K562 (cell line): ENCODE data around the gene PGAP2. TPM values are rescaled to one million over a fixed set of nuclear protein-coding genes. Genes with fewer than 3 reads are reported as not detected.
A peak's percentile ranks its signal among the peaks of the same experiment; 100 is the strongest.

Experiments used
- BRF1 ChIP-seq: IDR thresholded peaks from 3 replicates; pipeline ENCODE4 v1.6.1; 2011; ENCODE audit warnings: borderline replicate concordance, mild to moderate bottlenecking; ENCODE audit not compliant: insufficient read length; ENCODE audit errors: extremely low read depth
- GMEB1 ChIP-seq: fragments of 250-450 bp; sonication (Bioruptor Pico); IDR thresholded peaks from 2 replicates; pipeline ENCODE4 v1.4.0; 2020; ENCODE audit warnings: mild to moderate bottlenecking
- GTF3C2 ChIP-seq: IDR thresholded peaks from 3 replicates; pipeline ENCODE4 v1.6.1; 2011; ENCODE audit warnings: borderline replicate concordance, mild to moderate bottlenecking, moderate library complexity; ENCODE audit not compliant: insufficient read length; ENCODE audit errors: extremely low read depth
- TBP ChIP-seq: optimal IDR thresholded peaks from 2 replicates; pipeline ENCODE3; 2011; ENCODE audit warnings: low read depth, low read length, improper control_type of control experiment
- TCF7 ChIP-seq: sonication (generic); IDR thresholded peaks from 2 replicates; pipeline ENCODE4 v1.6.1; 2016; ENCODE audit warnings: antibody characterized with exemption, borderline replicate concordance
- ZBTB34 ChIP-seq: fragments of 250-450 bp; sonication (Bioruptor Pico); IDR thresholded peaks from 2 replicates; pipeline ENCODE4 v1.8.0; 2021; ENCODE audit warnings: mild to moderate bottlenecking, moderate library complexity
- polyA plus RNA-seq, 8 experiments: library from polyadenylated mRNA; depleted of rRNA in 4 of 8; stranded (reverse) in 5 of 8; unstranded in 3 of 8; fragments of >200 nt; fragmentation: Nextera tagmentation in 2 of 8; fragmentation: Illumina TruSeq in 1 of 8; extraction: Ambion mirVana in 2 of 8; extraction: Trizol in 1 of 8; gene quantifications; 2 replicates each; pipeline versions ENCODE4 v1.2.1 to v1.2.3, GENCODE V29; 2011 to 2014; ENCODE audit warnings: inconsistent platforms in 1 of 8, missing spikeins in 1 of 8
- total RNA-seq, 7 experiments: library from RNA; depleted of rRNA in 6 of 7; stranded (reverse); fragments of >200 nt in 6 of 7; fragmentation: Illumina TruSeq in 2 of 7; extraction: Trizol in 2 of 7; gene quantifications; 2 replicates each; pipeline versions ENCODE4 v1.2.1 to v1.2.3, GENCODE V29; 2011 to 2021; ENCODE audit warnings: low replicate concordance in 1 of 7

PGAP2 gene
- total and polyA plus RNA-seq, 9 of the 15 experiments (the other 6 are each of a cell fraction or from before 2014, with no cell fraction given), result 17.9 to 47.2 (median 33.7) TPM

- TF ChIP-seq GTF3C2 (no peak), GMEB1 (CRISPR knock-in tag) (no peak), TCF7 (0 out of 2 replicates have a peak, but pooled peaks have one; percentile 47), TBP (peak; percentile 26), BRF1 (no peak), ZBTB34 (CRISPR knock-in tag) (no peak)
- TF ChIP-seq, all 486 proteins: peak for 123
Measured at GRCh38 chr11:3841426-3842350, 33.3 kb downstream of the PGAP2 start (continued).
